Measurements from ENCODE around the gene TTC28.

- no peak for TF ChIP-seq CTCF (tag by site-specific recombination; IDR thresholded peaks at IDR 0.05)
- no peak for TF ChIP-seq ZNF223 (tag by site-specific recombination; IDR thresholded peaks at IDR 0.05)
- TF ChIP-seq ZSCAN5A (tag by site-specific recombination; IDR thresholded peaks at IDR 0.05): no peak
- no peak for TF ChIP-seq ZNF747 (tag by site-specific recombination; IDR thresholded peaks at IDR 0.05)
- TF ChIP-seq ZNF48 (tag by site-specific recombination; IDR thresholded peaks at IDR 0.05): no peak
- TF ChIP-seq ZBTB49 (tag by site-specific recombination; IDR thresholded peaks at IDR 0.05; ENCODE audit: low read depth): no peak
- TF ChIP-seq ZNF266 (tag by site-specific recombination; IDR thresholded peaks at IDR 0.05; ENCODE audit: low read depth): no peak
- TF ChIP-seq ZNF24 (tag by site-specific recombination; IDR thresholded peaks at IDR 0.05): no peak
Observed at GRCh38 chr22:28450109-28450508, 229.5 kb downstream of the TTC28 start.

Data from HEK293 (cell line).